Lung (tissue), 12 donors: Measurements from ENCODE around the gene ZNF331. TPM values are rescaled to one million over a fixed set of nuclear protein-coding genes. Genes with fewer than 3 reads are reported as not detected.

ENCODE experiments used
- ATAC-seq: fragments of 200-7000 bp; cut with Tn5 transposase; one replicate; pipeline ENCODE4 v1.9.1; 2020; ENCODE audit warnings: moderate number of reproducible peaks; ENCODE audit not compliant: insufficient read depth, low FRiP score
- DNase-seq, 3 donors: peaks; one replicate each; pipeline ENCODE4 v3.0.0-alpha.2; 2013 to 2017
- H3K27ac ChIP-seq, 2 donors: one replicate each; pipeline ENCODE4 v1.5.1; 2013; ENCODE audit warnings: mild to moderate bottlenecking in 2 of 2, moderate library complexity in 2 of 2, control low read depth in 1 of 2, inconsistent platforms in 1 of 2, low read depth in 1 of 2, low read length in 1 of 2
- H3K27me3 ChIP-seq, 3 donors: one replicate each; pipeline ENCODE4 v1.5.1; 2013; ENCODE audit warnings: low read length in 2 of 3; ENCODE audit not compliant: control insufficient read depth in 3 of 3, insufficient read depth in 3 of 3
- H3K36me3 ChIP-seq, 4 donors: one replicate each; pipeline ENCODE4 v1.5.1; 2013; ENCODE audit warnings: low read length in 4 of 4, mild to moderate bottlenecking in 1 of 4, moderate library complexity in 1 of 4; ENCODE audit not compliant: control insufficient read depth in 4 of 4, insufficient read depth in 4 of 4
- H3K4me1 ChIP-seq, 5 donors: one replicate each; pipeline ENCODE4 v1.5.1; 2013; ENCODE audit warnings: low read length in 5 of 5, mild to moderate bottlenecking in 2 of 5, moderate library complexity in 1 of 5; ENCODE audit not compliant: control insufficient read depth in 5 of 5, insufficient read depth in 5 of 5
- H3K4me3 ChIP-seq: one replicate; pipeline ENCODE4 v1.5.1; 2013; ENCODE audit warnings: mild to moderate bottlenecking, control low read depth, moderate library complexity
- H3K9ac ChIP-seq, 2 donors: one replicate each; pipeline ENCODE4 v1.5.1; 2013; ENCODE audit warnings: low read length in 2 of 2, control low read depth in 1 of 2; ENCODE audit not compliant: insufficient read depth in 1 of 2
- H3K9me3 ChIP-seq, 4 donors: one replicate each; pipeline ENCODE4 v1.5.1; 2013; ENCODE audit warnings: low read length in 3 of 4, mild to moderate bottlenecking in 1 of 4, moderate library complexity in 1 of 4; ENCODE audit not compliant: control insufficient read depth in 4 of 4, insufficient read depth in 3 of 4
- CTCF ChIP-seq: IDR thresholded peaks from 2 replicates; pipeline ENCODE4 v1.5.1; 2012; ENCODE audit warnings: mild to moderate bottlenecking; ENCODE audit errors: control extremely low read depth, extremely low read depth
- WGBS, 2 donors: extraction: QIAGEN DNeasy Blood & Tissue Kit; methylation state at CpG; one replicate each; pipeline ENCODE4 v1.1.7; 2013; 5-methylcytosine and 5-hydroxymethylcytosine counted together
- polyA plus RNA-seq, 2 donors: library from polyadenylated mRNA; stranded (reverse); fragments of 200-250 nt; gene quantifications; one replicate each; pipeline ENCODE4 v1.2.1, GENCODE V29; 2013
- total RNA-seq, 2 donors: library from RNA; depleted of rRNA in 1 of 2; stranded (reverse); fragments of >200 nt in 1 of 2; gene quantifications; one replicate each; pipeline ENCODE4 v1.2.1, GENCODE V29; 2014 to 2021
- donor health status: control.
- donor health status: control.
- donor health status: Bipolar disorder and iron deficiency.
- donor health status: healthy.
- donor health status: DM: yes; HTN: yes; CAD: no.

Gene ZNF331
- total and polyA plus RNA-seq, 4 donors: 12.7 to 27.9 (median 22.8) TPM

- Histone ChIP-seq H3K27ac (no peak overlapping the region), H3K27me3 (no peaks in the 10 kb centered on the region), H3K9me3 (peaks cover 0 to 16% (median 1%) of the 10 kb centered on the region in 4 donors), H3K36me3 (peaks cover under 1 to 12% (median 1%) of the 10 kb centered on the region in 4 donors), H3K4me3 (no peak overlapping the region), H3K4me1 (no peaks in the 10 kb centered on the region), H3K9ac (no peak overlapping the region)
- 95 to 96% methylated on average over 3 of the region's 3 CpGs for WGBS, 2 donors
- no peak for DNase-seq
- ATAC-seq: no peak
- TF ChIP-seq CTCF: no peak
Measured at GRCh38 chr19:53583181-53583580, 45.2 kb downstream of the ZNF331 start.

- Histone ChIP-seq H3K4me1 (no peaks in the 10 kb centered on the region), H3K27ac (no peak overlapping the region), H3K36me3 (no peaks in the 10 kb centered on the region), H3K9ac (no peak overlapping the region), H3K9me3 (peaks cover 0 to 5% (median 0%) of the 10 kb centered on the region in 4 donors), H3K4me3 (no peak overlapping the region), H3K27me3 (no peaks in the 10 kb centered on the region)
- no peak for TF ChIP-seq CTCF
- WGBS, 2 donors: 92 to 93% methylated on average over 6 of the region's 6 CpGs
- ATAC-seq (no peak), DNase-seq (no peak)
Measured at GRCh38 chr19:53586277-53586691, 48.3 kb downstream of the ZNF331 start.

GRCh38 chr19:53594811-53595509 lies 57.0 kb downstream of the ZNF331 start:
- Histone ChIP-seq H3K36me3 (no peaks in the 10 kb centered on the region), H3K9ac (no peak overlapping the region), H3K27me3 (no peaks in the 10 kb centered on the region), H3K4me1 (peaks cover 0 to 3% (median 0%) of the 10 kb centered on the region in 5 donors), H3K4me3 (peak overlapping the region; percentile 0), H3K9me3 (peaks cover 0 to 11% (median 0%) of the 10 kb centered on the region in 4 donors), H3K27ac (no peak overlapping the region)
- WGBS, 2 donors: 70 to 89% methylated on average over 14 of the region's 14 CpGs
- no peak for TF ChIP-seq CTCF
- ATAC-seq (no peak), DNase-seq (no peak)
